Measurements from ENCODE around the gene LRCH3. TPM values are rescaled to one million over a fixed set of nuclear protein-coding genes. Genes with fewer than 3 reads are reported as not detected.
"Not testable (repeated sequence)": the region's sequence is repeated elsewhere in the genome, so short reads cannot be mapped to it uniquely, and the experiment has no call there.

Gene LRCH3
- total and polyA plus RNA-seq, 12 donors, result 7.1 to 33.2 (median 26.3) TPM

GRCh38 chr3:197906850-197907187 is 115.8 kb downstream of the LRCH3 start:
- H3K27ac ChIP-seq, result no peak overlapping the region
- H3K4me1 ChIP-seq, result peaks cover 0 to 12% (median 0%) of the 10 kb centered on the region in 9 donors
- ATAC-seq (no peak), DNase-seq (no peak)
- intact Hi-C loops (cut with DNase I), result loop anchor here in 8 of 10 donors (2.0 to 5.0 kb wide), 3 partner anchors 35 to 40 kb away; no protein-coding TSS in a partner anchor
- no peak overlapping the region for H3K4me3 ChIP-seq
- H3K36me3 ChIP-seq, result no peaks in the 10 kb centered on the region
- H3K9me3 ChIP-seq, result peaks cover 0 to 8% (median 0%) of the 10 kb centered on the region in 11 donors
- no peaks in the 10 kb centered on the region for H3K27me3 ChIP-seq
- WGBS, 2 donors, result 40 to 47% methylated on average over 3 of the region's 3 CpGs
- TF ChIP-seq, protein P1, sequence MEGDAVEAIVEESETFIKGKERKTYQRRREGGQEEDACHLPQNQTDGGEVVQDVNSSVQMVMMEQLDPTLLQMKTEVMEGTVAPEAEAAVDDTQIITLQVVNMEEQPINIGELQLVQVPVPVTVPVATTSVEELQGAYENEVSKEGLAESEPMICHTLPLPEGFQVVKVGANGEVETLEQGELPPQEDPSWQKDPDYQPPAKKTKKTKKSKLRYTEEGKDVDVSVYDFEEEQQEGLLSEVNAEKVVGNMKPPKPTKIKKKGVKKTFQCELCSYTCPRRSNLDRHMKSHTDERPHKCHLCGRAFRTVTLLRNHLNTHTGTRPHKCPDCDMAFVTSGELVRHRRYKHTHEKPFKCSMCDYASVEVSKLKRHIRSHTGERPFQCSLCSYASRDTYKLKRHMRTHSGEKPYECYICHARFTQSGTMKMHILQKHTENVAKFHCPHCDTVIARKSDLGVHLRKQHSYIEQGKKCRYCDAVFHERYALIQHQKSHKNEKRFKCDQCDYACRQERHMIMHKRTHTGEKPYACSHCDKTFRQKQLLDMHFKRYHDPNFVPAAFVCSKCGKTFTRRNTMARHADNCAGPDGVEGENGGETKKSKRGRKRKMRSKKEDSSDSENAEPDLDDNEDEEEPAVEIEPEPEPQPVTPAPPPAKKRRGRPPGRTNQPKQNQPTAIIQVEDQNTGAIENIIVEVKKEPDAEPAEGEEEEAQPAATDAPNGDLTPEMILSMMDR (IDR thresholded peaks at IDR 0.05), result no peak

DNA sequence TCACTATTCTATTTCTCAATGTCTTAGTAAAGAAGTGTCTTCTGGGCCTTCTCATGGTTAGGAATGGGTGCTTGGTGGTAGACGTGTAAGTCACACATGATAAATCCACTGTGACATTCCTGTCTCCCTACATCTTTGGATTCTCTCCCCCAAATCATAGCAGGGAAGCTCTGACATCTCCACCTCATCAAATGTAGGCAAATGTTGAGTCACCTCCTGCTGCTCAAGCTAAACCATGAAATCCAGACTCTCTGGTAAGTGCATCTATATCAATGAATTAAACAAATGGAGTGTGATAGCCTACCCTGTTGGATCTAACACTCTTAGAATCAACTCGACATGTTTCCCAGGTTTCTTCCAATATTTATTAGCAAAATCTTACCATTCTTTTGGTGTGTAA is 116.1 kb downstream of the LRCH3 start:
- TF ChIP-seq, protein P1 (IDR thresholded peaks at IDR 0.05), result no peak
- intact Hi-C loops (cut with DNase I), result loop anchor here in 8 of 10 donors (2.0 to 5.0 kb wide), 3 partner anchors 35 to 40 kb away; no protein-coding TSS in a partner anchor
- Histone ChIP-seq H3K4me1 (peaks cover 0 to 12% (median 0%) of the 10 kb centered on the region in 9 donors), H3K27ac (no peak overlapping the region), H3K4me3 (no peak overlapping the region), H3K36me3 (no peaks in the 10 kb centered on the region), H3K27me3 (no peaks in the 10 kb centered on the region), H3K9me3 (peaks cover 0 to 8% (median 0%) of the 10 kb centered on the region in 11 donors)
- DNase-seq (no peak), ATAC-seq (no peak)
- WGBS, 2 donors, result 76 to 83% methylated on average over 2 of the region's 2 CpGs

DNA sequence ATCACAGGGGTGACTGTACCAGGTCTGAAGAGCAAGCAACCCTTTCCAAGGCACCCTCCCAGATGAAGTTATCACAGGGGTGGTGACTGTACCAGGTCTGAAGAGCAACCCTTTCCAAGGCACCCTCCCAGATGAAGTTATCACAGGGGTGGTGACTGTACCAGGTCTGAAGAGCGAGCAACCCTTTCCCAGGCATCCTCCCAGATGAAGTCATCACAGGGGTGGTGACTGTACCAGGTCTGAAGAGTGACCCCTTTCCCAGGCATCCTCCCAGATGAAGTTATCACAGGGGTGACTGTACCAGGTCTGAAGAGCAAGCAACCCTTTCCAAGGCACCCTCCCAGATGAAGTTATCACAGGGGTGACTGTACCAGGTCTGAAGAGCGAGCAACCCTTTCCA is 117.5 kb downstream of the LRCH3 start:
- WGBS, 2 donors, result 85 to 92% methylated on average over 2 of the region's 2 CpGs
- not testable (repeated sequence) for H3K9me3 ChIP-seq, ATAC-seq, DNase-seq, H3K27me3 ChIP-seq, H3K36me3 ChIP-seq, H3K27ac ChIP-seq, H3K4me3 ChIP-seq
- peaks cover 0 to 12% (median 0%) of the 10 kb centered on the region in 9 donors for H3K4me1 ChIP-seq
- intact Hi-C loops (cut with DNase I), result loop anchor here in 6 of 10 donors (5.0 kb wide), 2 partner anchors 34 to 39 kb away; no protein-coding TSS in a partner anchor

DNA sequence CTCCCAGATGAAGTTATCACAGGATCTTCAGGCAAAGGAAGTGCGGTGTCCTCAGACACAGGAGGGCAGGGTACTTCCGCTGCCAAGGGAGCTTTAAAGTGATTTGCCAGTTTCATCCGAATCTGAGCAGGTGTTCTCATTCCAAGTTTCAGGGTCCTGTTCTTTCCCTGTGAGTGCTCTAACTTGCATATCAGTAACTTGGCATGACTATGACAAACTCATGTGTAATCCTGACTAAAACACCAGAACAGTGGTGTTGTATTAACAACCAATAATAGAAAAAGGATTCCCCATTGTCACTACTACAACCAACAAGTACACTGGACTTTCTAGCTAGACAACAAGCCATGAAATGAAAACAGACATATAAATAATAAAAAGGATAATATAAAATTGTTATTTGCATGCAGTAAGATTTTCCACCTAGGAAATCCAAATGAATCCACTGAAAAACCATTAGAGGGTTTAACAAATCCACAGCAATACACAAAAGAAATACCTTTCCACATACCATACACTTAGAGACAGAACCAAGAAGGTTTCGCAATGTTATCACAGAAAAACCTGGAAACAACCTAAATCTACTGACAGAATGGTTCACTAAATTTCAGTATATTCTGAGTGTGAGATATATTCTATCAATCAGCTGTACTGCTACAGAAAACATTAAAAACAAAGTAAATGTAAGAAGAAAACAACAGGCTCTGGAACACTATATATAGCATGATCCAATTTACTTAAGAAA is 118.1 kb downstream of the LRCH3 start:
- Histone ChIP-seq H3K9me3 (no peaks in the 10 kb centered on the region), H3K27me3 (no peaks in the 10 kb centered on the region), H3K27ac (no peak overlapping the region), H3K36me3 (peaks cover 0 to 8% (median 0%) of the 10 kb centered on the region in 9 donors), H3K4me3 (no peak overlapping the region), H3K4me1 (peaks cover 0 to 12% (median 0%) of the 10 kb centered on the region in 9 donors)
- TF ChIP-seq, protein P1 (IDR thresholded peaks at IDR 0.05), result no peak
- DNase-seq (no peak), ATAC-seq (no peak)
- 90 to 91% methylated on average over 4 of the region's 4 CpGs for WGBS, 2 donors
- intact Hi-C loops (cut with DNase I), result loop anchor here in 6 of 10 donors (5.0 kb wide), 2 partner anchors 33 to 38 kb away; no protein-coding TSS in a partner anchor

Measured in heart right ventricle (tissue), 16 donors.